Measurements from ENCODE around the gene UBB.
"Not testable (repeated sequence)": the region's sequence is repeated elsewhere in the genome, so short reads cannot be mapped to it uniquely, and the experiment has no call there.

DNA sequence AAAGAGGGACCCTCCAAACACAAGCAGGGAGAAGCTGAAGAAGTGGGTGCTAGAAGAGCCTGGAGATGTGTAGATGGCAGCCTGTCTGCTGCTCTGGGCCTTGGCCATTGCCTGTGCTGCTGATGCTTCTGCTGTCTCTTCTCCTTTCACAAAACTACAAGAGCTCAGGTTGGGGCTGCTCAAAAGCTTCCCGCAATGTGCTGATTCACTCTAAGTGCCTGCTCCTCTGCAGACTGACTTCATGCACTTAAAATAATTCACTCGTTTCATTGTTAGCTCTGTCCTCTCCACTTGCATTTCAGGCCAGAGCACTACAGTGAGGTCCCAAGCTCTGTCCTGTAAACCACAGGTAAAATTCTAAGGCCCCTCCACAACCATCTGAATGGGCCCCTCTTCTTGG is 15.8 kb downstream of the UBB start:
- not testable (repeated sequence) for TF ChIP-seq ZNF274 (IDR thresholded peaks at IDR 0.05; ENCODE audit: low read depth, low read length); YY1 (IDR thresholded peaks at IDR 0.05; ENCODE audit: insufficient read depth, insufficient read length)
